GM18526 (cell line): Measurements from ENCODE around the gene TARS2.

Source experiments
- POLR2A ChIP-seq: IDR thresholded peaks from 3 replicates; pipeline ENCODE4 v1.6.1; 2011; ENCODE audit not compliant: insufficient read length; ENCODE audit errors: extremely low read depth

The TARS2 gene, protein sequence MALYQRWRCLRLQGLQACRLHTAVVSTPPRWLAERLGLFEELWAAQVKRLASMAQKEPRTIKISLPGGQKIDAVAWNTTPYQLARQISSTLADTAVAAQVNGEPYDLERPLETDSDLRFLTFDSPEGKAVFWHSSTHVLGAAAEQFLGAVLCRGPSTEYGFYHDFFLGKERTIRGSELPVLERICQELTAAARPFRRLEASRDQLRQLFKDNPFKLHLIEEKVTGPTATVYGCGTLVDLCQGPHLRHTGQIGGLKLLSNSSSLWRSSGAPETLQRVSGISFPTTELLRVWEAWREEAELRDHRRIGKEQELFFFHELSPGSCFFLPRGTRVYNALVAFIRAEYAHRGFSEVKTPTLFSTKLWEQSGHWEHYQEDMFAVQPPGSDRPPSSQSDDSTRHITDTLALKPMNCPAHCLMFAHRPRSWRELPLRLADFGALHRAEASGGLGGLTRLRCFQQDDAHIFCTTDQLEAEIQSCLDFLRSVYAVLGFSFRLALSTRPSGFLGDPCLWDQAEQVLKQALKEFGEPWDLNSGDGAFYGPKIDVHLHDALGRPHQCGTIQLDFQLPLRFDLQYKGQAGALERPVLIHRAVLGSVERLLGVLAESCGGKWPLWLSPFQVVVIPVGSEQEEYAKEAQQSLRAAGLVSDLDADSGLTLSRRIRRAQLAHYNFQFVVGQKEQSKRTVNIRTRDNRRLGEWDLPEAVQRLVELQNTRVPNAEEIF

DNA sequence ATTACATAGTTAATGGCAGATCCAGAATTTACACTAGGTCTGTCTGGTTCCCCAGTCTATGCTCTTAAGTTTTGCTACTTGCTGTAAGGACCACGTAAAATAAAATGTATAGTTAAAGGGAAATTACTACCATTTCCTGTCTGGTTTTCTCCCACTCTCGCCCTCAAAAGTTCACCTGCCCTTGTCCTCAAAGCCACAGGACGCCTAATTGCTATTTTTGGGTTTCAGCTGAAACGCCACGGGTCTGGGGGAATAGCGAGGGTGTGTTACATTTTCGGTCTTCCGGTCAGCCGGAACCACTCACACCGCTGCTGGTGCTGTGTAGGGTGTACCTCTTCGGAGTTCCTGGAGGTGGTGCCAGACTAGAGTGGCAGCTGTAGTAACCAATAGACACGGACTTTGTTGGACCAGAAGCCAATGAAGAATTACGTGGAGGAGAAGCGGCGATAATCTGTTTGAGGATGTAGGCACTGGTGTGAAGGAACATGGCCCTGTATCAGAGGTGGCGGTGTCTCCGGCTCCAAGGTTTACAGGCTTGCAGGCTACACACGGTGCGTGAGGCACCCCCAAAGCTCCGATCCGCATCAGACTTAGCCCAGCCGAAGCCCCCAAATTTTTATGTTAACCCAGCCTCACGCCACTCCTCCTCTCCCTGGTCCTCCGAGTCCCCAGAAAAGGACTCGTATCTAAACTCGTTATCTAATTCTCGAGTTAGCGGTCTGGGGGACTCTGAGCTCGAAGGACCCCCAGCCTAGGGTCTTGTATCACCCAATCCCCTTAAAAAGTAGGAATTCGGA lies at the start of gene TARS2:
TSS of gene TARS2 (plus strand) at position 454 of the 797 bp plus-strand sequence. CDS start at position 486, 32 bp downstream.
- TF ChIP-seq POLR2A = peak; percentile 90

DNA sequence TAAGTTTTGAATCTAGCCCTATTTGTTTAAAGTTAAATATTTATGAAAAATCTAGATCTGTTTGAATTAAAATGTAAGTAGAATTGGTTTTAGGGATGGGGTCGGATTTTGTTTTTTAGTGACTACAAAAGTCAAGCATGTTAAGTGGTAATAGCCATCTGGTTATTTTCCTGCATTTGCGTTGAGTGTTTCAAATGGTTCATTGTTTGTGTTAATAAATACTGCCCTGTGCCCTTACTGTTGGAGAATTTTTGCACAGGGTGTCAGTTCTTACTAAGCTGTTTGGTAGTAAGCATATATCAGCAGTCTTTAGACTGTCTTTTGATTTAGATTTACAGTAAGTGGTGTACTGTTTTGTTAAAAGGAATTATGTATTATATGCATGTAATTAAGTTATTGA lies 46.1 kb upstream of the TARS2 start:
- no peak for TF ChIP-seq POLR2A

DNA sequence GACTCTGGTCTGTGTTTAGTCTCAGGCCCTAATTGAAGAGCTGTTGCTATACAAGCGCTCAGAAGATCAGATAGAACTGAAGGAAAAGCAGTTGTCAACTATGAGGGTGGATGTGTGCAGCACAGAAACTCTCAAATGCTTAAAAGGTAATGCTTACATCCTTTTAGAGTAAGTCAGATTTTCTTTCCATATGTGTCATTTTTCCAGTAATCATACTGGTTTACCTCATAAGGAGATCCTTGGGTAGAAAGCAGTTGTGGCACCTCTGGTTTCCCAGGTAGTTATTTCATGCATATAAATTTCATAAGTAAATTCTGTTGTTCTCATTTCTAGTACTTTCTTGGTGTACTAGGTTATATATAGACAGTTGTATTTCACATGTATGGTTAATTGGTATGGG lies 43.0 kb upstream of the TARS2 start:
- no peak for TF ChIP-seq POLR2A

DNA sequence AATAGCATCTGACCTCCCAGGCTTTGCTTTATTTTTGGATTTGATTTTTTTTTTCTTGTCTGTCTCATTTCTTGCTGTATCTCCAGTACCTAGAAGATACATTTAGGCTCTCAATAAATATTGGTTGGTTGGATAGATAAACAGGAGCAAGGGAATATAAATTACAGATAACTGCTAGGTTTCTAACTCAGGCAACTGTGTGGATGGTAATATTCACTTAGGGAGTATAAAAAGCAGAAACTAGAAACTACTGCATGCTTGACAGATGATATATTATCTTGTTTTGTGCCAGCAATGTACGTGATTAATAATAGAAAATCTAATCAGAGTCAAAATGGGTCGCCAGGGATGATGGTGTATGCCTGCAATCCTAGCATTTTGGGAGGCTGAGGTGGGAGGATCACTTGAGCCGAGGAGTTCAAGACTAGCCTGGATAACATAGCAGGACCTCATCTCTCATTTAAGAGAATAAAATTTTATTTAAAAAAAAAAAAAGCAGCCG lies 31.0 kb upstream of the TARS2 start:
- TF ChIP-seq POLR2A = no peak

DNA sequence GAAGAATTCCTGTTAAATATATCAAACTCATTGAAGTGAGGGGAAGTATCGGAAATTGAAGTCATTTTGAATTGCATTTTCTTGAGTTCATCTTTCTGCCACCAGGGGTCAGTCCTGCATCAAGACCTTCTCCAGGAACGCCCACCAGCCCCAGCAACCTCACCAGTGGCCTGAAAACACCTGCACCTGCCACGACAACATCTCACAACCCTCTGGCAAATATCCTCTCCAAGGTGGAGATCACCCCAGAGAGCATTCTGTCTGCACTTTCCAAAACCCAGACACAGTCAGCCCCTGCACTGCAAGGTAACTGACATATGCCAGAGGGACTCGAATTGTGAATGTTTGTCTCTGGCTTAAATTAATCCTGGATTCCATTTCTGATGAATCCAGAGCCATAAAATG lies 22.8 kb upstream of the TARS2 start:
- TF ChIP-seq POLR2A = no peak

DNA sequence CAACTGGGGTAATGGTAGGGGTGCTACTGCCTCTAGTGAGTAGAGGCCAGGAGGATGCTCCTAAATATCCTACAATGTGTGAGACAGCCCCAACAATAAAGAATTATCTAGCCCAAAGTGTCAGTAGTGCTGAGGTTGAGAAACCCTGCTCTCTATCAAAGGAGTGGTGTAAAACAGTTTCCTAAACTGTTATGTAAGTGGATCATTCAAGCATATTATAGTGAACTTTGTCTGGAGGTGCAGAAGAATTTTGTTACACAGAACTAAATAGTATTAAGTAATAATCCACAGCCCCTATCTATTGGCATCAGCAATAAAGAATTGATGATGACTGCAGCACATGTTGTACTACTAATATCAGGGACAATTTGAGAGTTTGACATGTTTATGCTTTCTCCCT lies 20.3 kb upstream of the TARS2 start:
- TF ChIP-seq POLR2A = no peak

DNA sequence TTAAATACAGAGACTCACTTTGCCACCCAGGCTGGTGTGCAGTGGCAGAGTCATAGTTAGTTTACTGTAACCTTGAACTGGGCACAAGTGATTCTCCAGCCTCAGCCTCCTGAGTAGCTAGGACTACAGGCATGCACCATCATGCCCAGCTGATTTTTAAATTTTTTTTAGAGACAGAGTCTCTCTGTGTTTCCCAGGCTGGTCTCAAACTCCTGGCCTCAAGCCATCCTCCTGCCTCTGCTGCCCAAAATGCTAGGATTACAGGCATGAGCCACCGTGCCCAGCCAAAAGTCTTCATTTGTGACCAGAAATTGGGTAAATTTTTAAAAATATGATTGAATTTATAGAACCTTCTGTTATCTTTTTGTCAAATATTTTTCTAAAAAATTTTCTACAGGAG lies 17.9 kb upstream of the TARS2 start:
- no peak for TF ChIP-seq POLR2A

DNA sequence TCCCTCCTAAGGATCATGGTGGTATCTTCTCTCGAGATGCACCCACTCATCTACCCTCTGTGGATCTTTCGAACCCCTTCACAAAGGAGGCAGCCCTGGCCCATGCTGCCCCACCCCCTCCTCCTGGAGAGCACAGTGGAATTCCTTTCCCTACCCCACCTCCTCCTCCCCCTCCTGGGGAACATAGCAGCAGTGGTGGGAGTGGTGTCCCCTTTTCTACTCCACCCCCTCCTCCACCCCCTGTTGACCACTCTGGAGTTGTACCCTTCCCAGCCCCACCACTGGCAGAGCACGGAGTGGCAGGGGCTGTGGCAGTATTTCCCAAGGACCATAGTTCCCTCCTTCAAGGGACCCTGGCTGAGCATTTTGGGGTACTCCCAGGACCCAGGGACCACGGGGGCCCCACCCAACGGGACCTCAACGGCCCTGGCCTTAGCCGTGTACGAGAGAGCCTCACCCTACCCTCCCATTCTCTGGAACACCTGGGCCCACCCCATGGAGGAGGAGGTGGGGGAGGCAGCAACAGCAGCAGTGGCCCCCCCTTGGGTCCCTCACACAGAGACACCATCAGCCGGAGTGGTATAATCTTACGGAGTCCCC lies 14.5 kb upstream of the TARS2 start:
- TF ChIP-seq POLR2A = no peak

DNA sequence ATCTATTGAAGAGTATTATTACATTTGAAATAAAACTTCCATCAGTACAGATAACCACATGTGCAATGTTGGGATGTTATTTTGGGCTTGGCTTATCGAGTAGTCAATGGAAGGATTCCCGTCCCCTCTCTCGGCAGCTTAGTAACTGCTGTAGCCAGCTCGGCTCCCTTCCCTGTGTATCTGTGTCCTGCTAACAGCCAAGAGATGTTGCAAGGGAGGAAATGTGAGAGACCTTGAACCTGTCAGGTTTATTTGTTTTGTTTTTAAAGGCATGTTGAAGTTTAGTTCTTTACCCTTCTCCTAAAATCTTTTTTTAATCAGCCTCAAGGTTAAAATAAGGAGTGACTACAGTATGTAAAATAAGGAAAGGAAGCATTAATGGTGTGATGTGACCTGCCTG lies 13.6 kb upstream of the TARS2 start:
- no peak for TF ChIP-seq POLR2A

DNA sequence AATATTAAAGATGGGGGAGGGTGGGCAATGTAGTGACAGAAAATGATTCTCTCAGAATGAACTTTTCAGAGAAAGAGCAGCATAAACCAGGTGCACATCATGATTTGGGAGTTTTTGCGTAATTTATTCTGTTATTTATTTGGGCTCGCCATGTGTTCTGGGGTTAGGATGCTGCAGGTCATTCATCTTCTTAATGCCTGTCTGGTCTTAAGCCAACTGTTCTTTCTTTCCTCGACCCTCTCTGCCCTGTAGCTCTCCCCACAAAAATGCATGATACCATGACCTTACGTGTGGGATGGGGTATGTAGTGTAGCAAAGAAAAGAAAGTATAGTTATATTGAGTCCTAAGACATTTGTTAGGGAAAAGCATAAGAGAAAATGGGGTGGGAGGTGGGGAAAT lies 12.3 kb upstream of the TARS2 start:
- no peak for TF ChIP-seq POLR2A

DNA sequence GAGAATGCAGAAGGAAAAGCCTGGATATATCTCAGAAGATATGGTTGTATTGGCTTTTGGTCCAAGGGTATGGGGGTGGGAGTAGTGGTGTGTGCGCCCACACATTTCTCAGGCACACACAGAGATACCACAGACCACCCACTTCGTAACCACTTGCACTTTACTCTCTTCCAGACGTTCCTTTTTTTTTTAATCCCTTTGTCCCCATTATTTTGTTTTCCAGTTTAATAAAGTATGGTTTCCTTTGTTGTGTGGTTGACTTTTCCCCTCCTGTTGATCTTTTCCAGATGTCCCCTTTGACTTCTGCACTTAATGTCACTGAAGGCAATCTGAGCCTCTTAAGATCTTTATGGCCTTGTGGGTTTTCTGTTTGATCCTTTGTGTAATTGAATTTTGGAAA lies 10.5 kb upstream of the TARS2 start:
- no peak for TF ChIP-seq POLR2A

DNA sequence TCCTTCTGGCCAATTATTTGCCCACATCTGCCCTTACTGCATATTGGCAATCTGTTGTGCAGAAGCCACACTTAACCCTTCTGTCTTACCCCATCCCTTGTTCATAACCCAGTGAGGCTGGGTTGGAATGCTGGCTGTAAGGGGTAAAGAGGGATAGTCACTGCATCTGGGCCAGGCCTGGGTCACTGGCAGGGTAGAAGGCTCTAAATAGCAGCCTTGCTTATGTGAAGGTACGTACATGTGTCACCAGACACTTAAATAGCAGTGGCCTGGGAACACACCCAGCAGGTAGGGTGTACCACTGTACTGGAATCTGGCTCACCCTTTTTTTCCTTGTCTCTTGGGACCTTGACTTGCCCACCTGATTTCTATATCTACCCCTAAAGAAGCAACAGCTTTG lies 9.9 kb upstream of the TARS2 start:
- TF ChIP-seq POLR2A = no peak

DNA sequence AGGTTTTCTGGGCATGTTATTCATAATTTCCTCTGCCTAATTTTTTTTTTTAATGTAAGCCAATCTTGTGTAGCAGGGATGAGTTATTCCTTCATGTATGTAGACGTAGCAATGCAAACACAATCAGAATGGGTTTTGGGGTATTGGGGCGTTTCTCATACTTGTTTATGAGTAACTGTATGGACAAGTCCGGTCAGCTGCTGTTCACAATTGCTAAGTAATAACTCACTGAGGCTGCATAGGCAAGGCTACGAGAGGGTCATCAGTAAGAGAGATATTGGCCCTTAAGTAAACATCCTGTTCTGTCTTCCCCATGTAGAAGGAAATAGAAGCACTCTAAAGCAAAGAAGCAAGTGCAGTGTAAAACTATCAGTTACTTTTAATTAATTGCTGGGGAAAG lies 9.5 kb upstream of the TARS2 start:
- no peak for TF ChIP-seq POLR2A

DNA sequence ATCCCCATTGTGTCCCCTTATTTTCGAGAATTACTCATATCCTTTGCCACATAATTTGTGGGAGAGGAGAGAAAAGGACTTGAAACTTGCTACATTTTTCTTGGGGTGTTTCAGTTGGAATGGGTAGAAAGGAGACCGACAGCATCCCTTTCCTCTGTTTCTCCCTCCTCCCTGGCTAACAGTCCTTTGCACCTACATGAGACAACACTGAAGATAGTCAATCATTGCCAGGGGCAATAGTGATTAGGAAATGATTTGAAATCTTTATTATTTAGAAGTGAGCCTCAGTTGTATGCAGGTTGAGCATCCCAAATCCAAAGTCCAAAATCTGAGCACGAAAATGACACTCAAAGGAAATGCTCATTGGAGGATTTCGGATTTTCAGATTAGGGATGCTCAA lies 7.8 kb upstream of the TARS2 start:
- TF ChIP-seq POLR2A = no peak

DNA sequence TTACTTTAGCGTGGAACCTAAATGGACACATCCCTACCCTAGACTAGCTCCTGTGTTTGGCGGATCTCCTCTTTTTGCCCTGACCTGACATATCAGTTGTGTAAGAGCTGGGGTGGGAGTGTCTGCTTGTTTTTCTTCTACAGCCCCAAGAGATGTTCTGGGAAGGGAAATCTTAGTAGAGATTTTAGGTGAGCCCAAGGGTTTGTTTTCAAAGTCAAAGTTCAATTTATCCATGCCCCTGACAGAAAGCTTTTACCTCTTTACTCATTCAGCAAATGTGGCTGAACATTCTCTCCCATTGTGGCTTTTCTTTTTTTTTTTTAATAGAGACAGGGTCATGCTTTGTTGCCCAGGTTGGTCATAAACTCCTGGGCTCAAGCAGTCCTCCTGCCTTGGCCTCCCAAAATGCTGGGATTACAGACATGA lies 7.3 kb upstream of the TARS2 start:
- no peak for TF ChIP-seq POLR2A
